ENCODE results near the gene FAM50B. TPM values are rescaled to one million over a fixed set of nuclear protein-coding genes. Genes with fewer than 3 reads are reported as not detected.

The FAM50B gene
- total and polyA plus RNA-seq, 2 of the 13 experiments (the other 11 are each of a cell fraction or from before 2014, with no cell fraction given), result 0.05 TPM; not detected in 1

GRCh38 chr6:3838992-3839867 is 9.9 kb upstream of the FAM50B start (continued):
- TF ChIP-seq ARID5B (CRISPR knock-in tag; IDR thresholded peaks at IDR 0.05) (peak; percentile 88), ZNF234 (CRISPR knock-in tag; conservative IDR thresholded peaks at IDR 0.05) (no peak), RXRA (CRISPR knock-in tag; IDR thresholded peaks at IDR 0.05) (peak; percentile 38; the same call in 1 of the 2 replicates), TBX3 (IDR thresholded peaks at IDR 0.05; ENCODE audit: borderline replicate concordance) (no peak), MAFF (IDR thresholded peaks at IDR 0.05; ENCODE audit: low read depth, low read length) (no peak), SNAPC2 (CRISPR knock-in tag; IDR thresholded peaks at IDR 0.05) (no peak; the same call in 1 of the 2 replicates), FOXA1 (IDR thresholded peaks at IDR 0.05) (peak; percentile 79; the same call in 1 of the 2 replicates), FOXA1 (CRISPR knock-in tag; IDR thresholded peaks at IDR 0.05) (peak; percentile 98), CREM (IDR thresholded peaks at IDR 0.05) (peak; percentile 55), CREM (CRISPR knock-in tag; IDR thresholded peaks at IDR 0.05) (no peak), SALL1 (CRISPR knock-in tag; IDR thresholded peaks at IDR 0.05) (peak; percentile 94), KLF13 (CRISPR knock-in tag; IDR thresholded peaks at IDR 0.05) (no peak), XRCC5 (optimal IDR thresholded peaks at IDR 0.05; ENCODE audit: low read length) (peak; percentile 40), ARNTL (CRISPR knock-in tag; IDR thresholded peaks at IDR 0.05) (no peak; the same call in none of the 2 replicates), TEF (CRISPR knock-in tag; IDR thresholded peaks at IDR 0.05) (no peak), HIVEP1 (CRISPR knock-in tag; IDR thresholded peaks at IDR 0.05) (0 out of 2 replicates have a peak, but pooled peaks have one; percentile 45), ATM (IDR thresholded peaks at IDR 0.05; ENCODE audit: borderline replicate concordance) (no peak)
- TF ChIP-seq, protein P1, sequence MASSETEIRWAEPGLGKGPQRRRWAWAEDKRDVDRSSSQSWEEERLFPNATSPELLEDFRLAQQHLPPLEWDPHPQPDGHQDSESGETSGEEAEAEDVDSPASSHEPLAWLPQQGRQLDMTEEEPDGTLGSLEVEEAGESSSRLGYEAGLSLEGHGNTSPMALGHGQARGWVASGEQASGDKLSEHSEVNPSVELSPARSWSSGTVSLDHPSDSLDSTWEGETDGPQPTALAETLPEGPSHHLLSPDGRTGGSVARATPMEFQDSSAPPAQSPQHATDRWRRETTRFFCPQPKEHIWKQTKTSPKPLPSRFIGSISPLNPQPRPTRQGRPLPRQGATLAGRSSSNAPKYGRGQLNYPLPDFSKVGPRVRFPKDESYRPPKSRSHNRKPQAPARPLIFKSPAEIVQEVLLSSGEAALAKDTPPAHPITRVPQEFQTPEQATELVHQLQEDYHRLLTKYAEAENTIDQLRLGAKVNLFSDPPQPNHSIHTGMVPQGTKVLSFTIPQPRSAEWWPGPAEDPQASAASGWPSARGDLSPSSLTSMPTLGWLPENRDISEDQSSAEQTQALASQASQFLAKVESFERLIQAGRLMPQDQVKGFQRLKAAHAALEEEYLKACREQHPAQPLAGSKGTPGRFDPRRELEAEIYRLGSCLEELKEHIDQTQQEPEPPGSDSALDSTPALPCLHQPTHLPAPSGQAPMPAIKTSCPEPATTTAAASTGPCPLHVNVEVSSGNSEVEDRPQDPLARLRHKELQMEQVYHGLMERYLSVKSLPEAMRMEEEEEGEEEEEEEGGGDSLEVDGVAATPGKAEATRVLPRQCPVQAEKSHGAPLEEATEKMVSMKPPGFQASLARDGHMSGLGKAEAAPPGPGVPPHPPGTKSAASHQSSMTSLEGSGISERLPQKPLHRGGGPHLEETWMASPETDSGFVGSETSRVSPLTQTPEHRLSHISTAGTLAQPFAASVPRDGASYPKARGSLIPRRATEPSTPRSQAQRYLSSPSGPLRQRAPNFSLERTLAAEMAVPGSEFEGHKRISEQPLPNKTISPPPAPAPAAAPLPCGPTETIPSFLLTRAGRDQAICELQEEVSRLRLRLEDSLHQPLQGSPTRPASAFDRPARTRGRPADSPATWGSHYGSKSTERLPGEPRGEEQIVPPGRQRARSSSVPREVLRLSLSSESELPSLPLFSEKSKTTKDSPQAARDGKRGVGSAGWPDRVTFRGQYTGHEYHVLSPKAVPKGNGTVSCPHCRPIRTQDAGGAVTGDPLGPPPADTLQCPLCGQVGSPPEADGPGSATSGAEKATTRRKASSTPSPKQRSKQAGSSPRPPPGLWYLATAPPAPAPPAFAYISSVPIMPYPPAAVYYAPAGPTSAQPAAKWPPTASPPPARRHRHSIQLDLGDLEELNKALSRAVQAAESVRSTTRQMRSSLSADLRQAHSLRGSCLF (CRISPR knock-in tag; IDR thresholded peaks at IDR 0.05; ENCODE audit: borderline replicate concordance), result no peak
- TF ChIP-seq, protein P2, sequence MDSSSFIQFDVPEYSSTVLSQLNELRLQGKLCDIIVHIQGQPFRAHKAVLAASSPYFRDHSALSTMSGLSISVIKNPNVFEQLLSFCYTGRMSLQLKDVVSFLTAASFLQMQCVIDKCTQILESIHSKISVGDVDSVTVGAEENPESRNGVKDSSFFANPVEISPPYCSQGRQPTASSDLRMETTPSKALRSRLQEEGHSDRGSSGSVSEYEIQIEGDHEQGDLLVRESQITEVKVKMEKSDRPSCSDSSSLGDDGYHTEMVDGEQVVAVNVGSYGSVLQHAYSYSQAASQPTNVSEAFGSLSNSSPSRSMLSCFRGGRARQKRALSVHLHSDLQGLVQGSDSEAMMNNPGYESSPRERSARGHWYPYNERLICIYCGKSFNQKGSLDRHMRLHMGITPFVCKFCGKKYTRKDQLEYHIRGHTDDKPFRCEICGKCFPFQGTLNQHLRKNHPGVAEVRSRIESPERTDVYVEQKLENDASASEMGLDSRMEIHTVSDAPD (CRISPR knock-in tag; IDR thresholded peaks at IDR 0.05), result no peak

Data from HepG2 (cell line).